HG02970 (cell line): ENCODE data around the gene DENND1B.

ENCODE experiments used
- ATAC-seq: cut with Tn5 transposase; IDR thresholded peaks from one replicate; pipeline ENCODE4 v1.9.1; 2021; ENCODE audit warnings: mild to moderate bottlenecking, moderate library complexity, moderate number of reproducible peaks; ENCODE audit not compliant: unreplicated experiment, low FRiP score

Gene DENND1B

GRCh38 chr1:197686702-197687355, 88.5 kb downstream of the DENND1B start:
- no peak for ATAC-seq

DNA sequence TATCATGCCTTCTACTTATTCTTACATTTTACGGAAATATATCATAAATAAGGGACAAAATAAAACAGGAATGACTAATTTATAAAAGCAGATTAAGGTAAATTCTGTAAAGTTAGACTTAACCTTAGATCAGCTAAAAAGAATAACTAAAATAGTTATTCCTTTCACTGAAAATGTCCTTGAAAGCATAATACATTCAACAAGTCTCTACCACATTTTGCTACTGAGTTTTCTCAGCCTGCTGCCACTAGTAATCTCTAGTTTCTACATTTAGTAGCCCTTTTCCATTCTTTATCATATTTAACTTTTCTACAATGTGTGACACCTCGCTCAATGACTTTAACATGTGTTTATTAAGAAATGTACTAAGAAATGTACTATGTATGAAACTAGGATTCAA, 89.0 kb downstream of the DENND1B start:
- no peak for ATAC-seq

DNA sequence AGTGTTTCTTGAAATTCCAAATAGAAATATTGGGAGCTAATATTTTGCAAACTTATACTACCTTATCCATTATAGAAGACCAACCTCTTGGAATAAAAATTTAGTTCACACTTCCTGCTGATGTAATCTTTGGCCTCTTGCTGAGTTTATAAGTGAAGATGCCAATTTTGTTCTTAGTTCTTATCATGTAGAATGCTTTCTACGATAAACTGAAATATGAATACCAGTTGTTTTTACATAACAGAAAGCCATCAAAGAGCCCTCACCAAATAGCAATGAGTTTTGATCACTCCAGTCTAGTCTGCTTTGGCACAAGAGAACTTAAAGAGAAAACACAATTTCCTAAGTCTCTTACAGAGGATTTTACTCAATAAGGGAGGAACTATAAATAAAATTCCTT, 89.5 kb downstream of the DENND1B start:
- ATAC-seq = no peak

GRCh38 chr1:197683895-197684553, 91.3 kb downstream of the DENND1B start:
- ATAC-seq = no peak

DNA sequence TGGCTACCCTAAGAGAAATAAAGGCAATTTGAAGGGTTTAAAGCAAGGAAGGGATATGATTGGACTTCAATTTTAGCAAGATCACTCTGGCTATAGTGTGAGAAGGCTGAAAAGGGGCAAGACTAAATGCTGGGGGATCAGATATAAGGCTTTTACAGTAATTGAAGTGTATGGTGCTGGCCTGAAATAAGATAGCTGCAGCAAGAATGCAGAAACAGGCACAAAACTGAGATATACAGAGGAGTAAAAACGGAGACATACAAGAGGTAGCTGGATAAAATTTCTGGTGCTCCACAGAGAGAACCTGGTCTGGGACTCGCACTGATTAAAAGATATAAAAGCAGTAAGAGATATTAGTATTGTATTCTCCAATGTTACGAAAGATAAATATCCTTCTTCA, 92.0 kb downstream of the DENND1B start:
- ATAC-seq = no peak

DNA sequence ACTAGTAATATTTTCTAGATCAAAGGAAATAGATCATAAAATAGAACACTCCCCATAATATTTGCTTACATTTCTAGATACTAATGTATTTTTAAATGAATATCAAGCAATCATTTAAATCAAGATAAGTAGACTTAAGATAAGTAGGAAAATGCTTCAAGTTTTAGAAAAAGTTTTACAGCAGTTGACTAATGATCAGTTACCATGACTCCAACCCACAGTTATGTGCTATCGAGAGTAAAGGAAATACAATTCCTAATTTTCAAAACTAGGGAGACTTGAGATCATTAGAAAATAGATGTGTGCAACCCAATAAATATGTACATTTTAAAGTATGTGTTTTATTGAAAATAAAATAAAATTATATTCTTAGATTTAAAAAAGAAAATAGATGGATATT, 95.0 kb downstream of the DENND1B start:
- ATAC-seq = no peak

DNA sequence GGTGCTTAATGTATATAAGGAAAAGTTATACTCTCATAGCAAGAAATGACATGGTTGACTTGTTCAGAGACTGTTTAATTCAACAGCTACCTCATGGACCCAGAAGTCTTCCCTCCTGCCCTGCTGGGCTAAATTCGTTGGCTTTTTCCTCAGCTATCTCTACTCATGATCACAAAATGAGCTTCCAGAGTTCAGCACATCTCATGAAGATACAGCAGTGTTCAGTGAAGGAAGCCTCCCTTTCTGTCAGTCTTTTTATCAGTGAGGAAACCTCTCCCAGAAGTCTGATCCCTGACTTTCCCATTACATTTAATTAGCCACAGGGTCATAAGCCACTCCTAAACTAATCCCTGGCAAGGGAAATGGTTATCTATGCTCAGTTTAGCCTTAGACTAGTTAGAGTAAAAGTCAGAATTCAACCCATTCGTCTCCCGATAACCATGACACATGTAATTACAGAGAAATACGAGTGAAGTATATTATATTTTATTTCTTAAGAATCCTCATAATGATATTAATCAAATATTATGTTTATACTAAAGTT, 97.5 kb downstream of the DENND1B start:
- no peak for ATAC-seq

- no peak for ATAC-seq
These were observed 98.0 kb downstream of the DENND1B start for GRCh38 chr1:197677313-197677712.

DNA sequence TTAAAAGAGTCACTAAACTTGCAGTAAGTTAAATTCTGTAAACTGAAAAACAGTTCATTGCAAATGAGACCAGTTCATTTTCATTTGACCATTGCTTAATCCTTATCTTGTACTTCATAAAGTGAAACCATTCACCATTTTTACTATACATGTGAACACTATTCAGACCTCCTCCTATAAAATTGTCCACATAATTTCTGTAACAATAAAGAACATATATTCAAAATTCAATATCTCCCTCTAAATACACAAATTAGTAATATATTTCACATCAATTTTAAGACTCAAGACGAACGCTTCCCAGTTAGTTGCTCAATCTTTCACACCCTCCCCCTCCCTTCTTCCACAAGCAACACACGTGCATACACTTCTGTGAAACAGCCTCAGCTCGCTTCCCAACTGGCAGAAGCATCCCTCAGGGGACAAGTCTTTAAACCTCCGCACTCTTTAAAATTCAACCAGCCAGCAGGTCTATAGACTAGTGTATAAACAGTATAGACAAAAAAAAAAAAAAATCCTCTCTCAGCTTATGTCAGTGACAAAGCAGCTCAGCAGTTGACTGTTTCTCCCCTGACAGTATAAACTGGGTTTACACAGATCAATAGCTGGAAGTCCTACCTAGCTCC, 99.6 kb downstream of the DENND1B start:
- no peak for ATAC-seq

GRCh38 chr1:197674286-197674685, 101.0 kb downstream of the DENND1B start:
- ATAC-seq = no peak

GRCh38 chr1:197673292-197673691, 102.0 kb downstream of the DENND1B start:
- no peak for ATAC-seq

DNA sequence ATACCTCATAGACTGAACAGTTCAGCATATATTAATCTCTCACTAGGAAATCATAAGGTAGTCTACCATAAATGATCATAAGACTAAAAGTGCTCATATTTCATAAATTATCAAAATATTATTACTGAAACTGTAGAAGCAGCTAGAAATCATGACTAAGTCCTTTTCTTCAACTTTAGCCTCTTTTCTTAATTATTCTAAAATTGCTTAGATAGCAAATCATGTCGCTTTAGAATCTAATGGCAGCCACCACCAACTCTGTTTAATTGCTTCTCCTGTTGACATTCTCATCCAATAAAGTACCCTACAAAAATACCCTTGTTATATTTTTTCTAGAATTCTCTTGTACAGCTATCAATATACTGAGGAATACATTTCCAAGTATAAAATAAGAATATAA, 102.9 kb downstream of the DENND1B start:
- no peak for ATAC-seq

- no peak for ATAC-seq
These were observed 103.4 kb downstream of the DENND1B start for GRCh38 chr1:197671920-197672319.

- no peak for ATAC-seq
These were observed 104.1 kb downstream of the DENND1B start for GRCh38 chr1:197671140-197671539.

DNA sequence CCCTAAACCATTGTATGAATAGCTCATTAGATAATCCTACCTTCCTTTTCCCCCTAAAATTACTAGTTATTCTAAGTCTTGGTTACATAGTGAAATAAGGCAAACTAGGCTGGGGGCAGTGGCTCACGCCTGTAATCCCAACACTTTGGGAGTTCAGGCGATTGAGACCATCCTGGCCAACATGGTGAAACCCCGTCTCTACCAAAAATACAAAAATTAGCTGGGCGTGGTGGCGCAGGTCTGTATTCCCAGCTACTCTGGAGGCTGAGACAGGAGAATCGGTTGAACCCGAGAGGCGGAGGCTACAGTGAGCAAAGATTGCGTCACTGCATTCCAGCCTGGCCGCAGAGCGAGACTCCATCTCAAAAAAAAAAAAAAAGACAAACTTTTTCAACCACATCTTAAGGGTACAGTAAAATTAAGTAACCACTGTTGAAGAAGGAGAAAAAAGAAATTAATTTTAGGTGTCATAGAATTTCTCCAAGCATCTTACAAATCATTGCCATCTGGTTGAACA, 108.5 kb downstream of the DENND1B start:
- ATAC-seq = no peak

GRCh38 chr1:197664391-197664790, 110.9 kb downstream of the DENND1B start:
- ATAC-seq = no peak

GRCh38 chr1:197663162-197663953, 111.9 kb downstream of the DENND1B start:
- ATAC-seq = no peak

- ATAC-seq = no peak
These were observed 114.9 kb downstream of the DENND1B start for GRCh38 chr1:197660389-197660788.

- ATAC-seq = no peak
These were observed 116.1 kb downstream of the DENND1B start for GRCh38 chr1:197659171-197659570.

- no peak for ATAC-seq
These were observed 126.1 kb downstream of the DENND1B start for GRCh38 chr1:197649188-197649587.

DNA sequence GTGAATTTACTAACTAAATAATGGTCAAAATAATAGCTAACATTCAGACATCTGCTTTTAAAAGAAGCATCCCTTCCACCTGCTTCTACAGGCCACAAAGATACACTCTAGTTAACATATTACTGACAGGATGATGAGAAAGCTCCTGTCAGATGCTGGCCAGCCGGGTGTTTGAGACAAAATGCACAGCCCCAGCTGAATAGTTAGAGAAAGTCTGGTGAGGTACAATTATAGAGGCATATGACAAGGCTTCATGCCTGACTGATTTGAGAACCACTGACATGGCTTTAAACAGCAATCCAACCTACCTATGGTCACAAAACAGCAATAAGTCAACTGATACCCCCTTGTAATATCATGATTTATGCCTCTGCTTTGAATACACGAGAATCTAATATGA, 137.0 kb downstream of the DENND1B start:
- ATAC-seq = no peak
